Measurements from ENCODE around the gene CALN1.

Gene CALN1

GRCh38 chr7:72394016-72394415 is 18.1 kb downstream of the CALN1 start:
- DNase-seq: no peak
- Histone ChIP-seq H3K4me3 (ENCODE audit: insufficient read depth in 1 of 2, low read depth in 1 of 2, low read length in 2 of 2) (no peak overlapping the region), H3K18ac (ENCODE audit: low read depth in 1 of 2, low read length in 2 of 2) (no peak overlapping the region), H4K91ac (ENCODE audit: low read length) (no peak overlapping the region), H2AFZ (ENCODE audit: low read depth, low read length) (no peak overlapping the region), H2BK12ac (ENCODE audit: low read length in 2 of 2) (no peak overlapping the region), H3K9me3 (ENCODE audit: control insufficient read depth, low read length) (peaks cover 3% of the 10 kb centered on the region), H3K4me2 (ENCODE audit: low read length, poor library complexity, severe bottlenecking) (no peak overlapping the region), H2BK15ac (ENCODE audit: low read depth, poor library complexity, severe bottlenecking) (no peak overlapping the region), H3K27me3 (ENCODE audit: control insufficient read depth in 1 of 2, insufficient read depth in 1 of 2, low read length in 2 of 2) (no peaks in the 10 kb centered on the region), H3K36me3 (ENCODE audit: control insufficient read depth in 1 of 2, insufficient read depth in 2 of 2, low read depth in 1 of 2, low read length in 2 of 2) (no peaks in the 10 kb centered on the region), H3K27ac (ENCODE audit: low read length, poor library complexity, severe bottlenecking) (no peak overlapping the region), H2AK5ac (ENCODE audit: low read length, severe bottlenecking) (no peak overlapping the region), H4K8ac (ENCODE audit: low read length) (no peak overlapping the region), H3K4ac (ENCODE audit: low read depth in 1 of 2, low read length in 2 of 2) (no peak overlapping the region), H2BK120ac (ENCODE audit: low read depth, low read length) (no peak overlapping the region), H3K79me1 (replicated peaks; ENCODE audit: low read length, poor library complexity, severe bottlenecking) (no peaks in the 10 kb centered on the region), H3K14ac (ENCODE audit: low read length in 2 of 2) (no peak overlapping the region), H2BK5ac (ENCODE audit: low read depth, low read length, poor library complexity, severe bottlenecking) (no peak overlapping the region), H3K4me1 (ENCODE audit: control insufficient read depth, insufficient read depth, low read depth, low read length) (no peaks in the 10 kb centered on the region), H3K9ac (ENCODE audit: low read length) (no peak overlapping the region), H3K23ac (ENCODE audit: low read length in 2 of 2) (no peak overlapping the region)
- no CpG with 5 or more reads among the region's 1 CpG for WGBS

DNA sequence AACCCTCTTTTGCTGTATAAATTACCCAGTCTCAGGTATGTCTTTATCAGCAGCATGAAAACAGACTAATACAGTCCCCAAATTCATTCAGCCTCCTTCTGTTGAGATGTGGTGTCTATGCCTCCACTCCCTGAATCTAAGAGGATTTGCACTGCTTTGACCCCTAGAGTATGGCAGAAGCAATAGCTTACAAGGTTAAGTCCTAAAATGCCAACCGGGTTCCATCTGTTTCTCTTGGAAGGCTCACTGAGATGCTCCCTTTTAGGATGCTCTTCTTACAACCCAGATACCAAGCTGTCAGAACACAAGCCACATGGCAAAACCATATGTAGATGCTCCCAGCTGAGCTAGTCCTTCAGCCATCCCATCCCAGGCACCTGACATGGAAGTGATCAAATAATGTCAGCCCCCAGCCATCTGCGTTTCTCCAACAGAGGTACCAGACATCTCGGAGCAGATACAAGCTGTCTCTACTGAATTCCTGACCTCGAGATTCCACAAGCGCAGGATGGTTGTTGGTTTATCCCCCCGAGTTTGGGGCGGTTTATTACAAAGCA is 20.2 kb downstream of the CALN1 start:
- no peak overlapping the region for H3K23ac ChIP-seq (ENCODE audit: low read length in 2 of 2)
- no peak overlapping the region for H3K4me3 ChIP-seq (ENCODE audit: insufficient read depth in 1 of 2, low read depth in 1 of 2, low read length in 2 of 2)
- H4K91ac ChIP-seq (ENCODE audit: low read length): no peak overlapping the region
- 85% methylated on average over 7 of the region's 7 CpGs for WGBS
- H3K27ac ChIP-seq (ENCODE audit: low read length, poor library complexity, severe bottlenecking): no peak overlapping the region
- no peak overlapping the region for H4K8ac ChIP-seq (ENCODE audit: low read length)
- H2AFZ ChIP-seq (ENCODE audit: low read depth, low read length): no peak overlapping the region
- no peak overlapping the region for H3K4ac ChIP-seq (ENCODE audit: low read depth in 1 of 2, low read length in 2 of 2)
- H2AK5ac ChIP-seq (ENCODE audit: low read length, severe bottlenecking): no peak overlapping the region
- H2BK120ac ChIP-seq (ENCODE audit: low read depth, low read length): no peak overlapping the region
- no peak overlapping the region for H2BK5ac ChIP-seq (ENCODE audit: low read depth, low read length, poor library complexity, severe bottlenecking)
- H3K79me1 ChIP-seq (replicated peaks; ENCODE audit: low read length, poor library complexity, severe bottlenecking): no peaks in the 10 kb centered on the region
- H3K4me2 ChIP-seq (ENCODE audit: low read length, poor library complexity, severe bottlenecking): no peak overlapping the region
- H3K4me1 ChIP-seq (ENCODE audit: control insufficient read depth, insufficient read depth, low read depth, low read length): no peaks in the 10 kb centered on the region
- no peaks in the 10 kb centered on the region for H3K36me3 ChIP-seq (ENCODE audit: control insufficient read depth in 1 of 2, insufficient read depth in 2 of 2, low read depth in 1 of 2, low read length in 2 of 2)
- no peak overlapping the region for H3K14ac ChIP-seq (ENCODE audit: low read length in 2 of 2)
- DNase-seq: no peak
- H3K18ac ChIP-seq (ENCODE audit: low read depth in 1 of 2, low read length in 2 of 2): no peak overlapping the region
- no peak overlapping the region for H3K9ac ChIP-seq (ENCODE audit: low read length)
- no peak overlapping the region for H2BK15ac ChIP-seq (ENCODE audit: low read depth, poor library complexity, severe bottlenecking)
- no peaks in the 10 kb centered on the region for H3K27me3 ChIP-seq (ENCODE audit: control insufficient read depth in 1 of 2, insufficient read depth in 1 of 2, low read length in 2 of 2)
- H2BK12ac ChIP-seq (ENCODE audit: low read length in 2 of 2): no peak overlapping the region
- H3K9me3 ChIP-seq (ENCODE audit: control insufficient read depth, low read length): no peaks in the 10 kb centered on the region

- 92% methylated on average over 3 of the region's 3 CpGs for WGBS
These were observed 26.0 kb downstream of the CALN1 start for GRCh38 chr7:72386118-72386517.

GRCh38 chr7:72362246-72362645 is 49.9 kb downstream of the CALN1 start:
- no peak overlapping the region for H3K14ac ChIP-seq (ENCODE audit: low read length in 2 of 2)
- H3K4me2 ChIP-seq (ENCODE audit: low read length, poor library complexity, severe bottlenecking): no peak overlapping the region
- no peak overlapping the region for H3K4ac ChIP-seq (ENCODE audit: low read depth in 1 of 2, low read length in 2 of 2)
- no peak overlapping the region for H3K23ac ChIP-seq (ENCODE audit: low read length in 2 of 2)
- no peak overlapping the region for H2BK120ac ChIP-seq (ENCODE audit: low read depth, low read length)
- H3K9ac ChIP-seq (ENCODE audit: low read length): no peak overlapping the region
- H3K36me3 ChIP-seq (ENCODE audit: control insufficient read depth in 1 of 2, insufficient read depth in 2 of 2, low read depth in 1 of 2, low read length in 2 of 2): no peaks in the 10 kb centered on the region
- H2BK12ac ChIP-seq (ENCODE audit: low read length in 2 of 2): no peak overlapping the region
- no peaks in the 10 kb centered on the region for H3K27me3 ChIP-seq (ENCODE audit: control insufficient read depth in 1 of 2, insufficient read depth in 1 of 2, low read length in 2 of 2)
- no peak overlapping the region for H2AK5ac ChIP-seq (ENCODE audit: low read length, severe bottlenecking)
- DNase-seq: no peak
- H3K18ac ChIP-seq (ENCODE audit: low read depth in 1 of 2, low read length in 2 of 2): no peak overlapping the region
- H3K79me1 ChIP-seq (replicated peaks; ENCODE audit: low read length, poor library complexity, severe bottlenecking): no peaks in the 10 kb centered on the region
- no peak overlapping the region for H4K8ac ChIP-seq (ENCODE audit: low read length)
- H4K91ac ChIP-seq (ENCODE audit: low read length): no peak overlapping the region
- H2BK5ac ChIP-seq (ENCODE audit: low read depth, low read length, poor library complexity, severe bottlenecking): no peak overlapping the region
- no peak overlapping the region for H2BK15ac ChIP-seq (ENCODE audit: low read depth, poor library complexity, severe bottlenecking)
- no peaks in the 10 kb centered on the region for H3K9me3 ChIP-seq (ENCODE audit: control insufficient read depth, low read length)
- WGBS: 69% methylated on average over 4 of the region's 4 CpGs
- H2AFZ ChIP-seq (ENCODE audit: low read depth, low read length): no peak overlapping the region
- H3K4me1 ChIP-seq (ENCODE audit: control insufficient read depth, insufficient read depth, low read depth, low read length): no peaks in the 10 kb centered on the region
- no peak overlapping the region for H3K27ac ChIP-seq (ENCODE audit: low read length, poor library complexity, severe bottlenecking)
- H3K4me3 ChIP-seq (ENCODE audit: insufficient read depth in 1 of 2, low read depth in 1 of 2, low read length in 2 of 2): no peak overlapping the region

More at GRCh38 chr7:72386118-72386517, 26.0 kb downstream of the CALN1 start:
- H2BK5ac ChIP-seq (ENCODE audit: low read depth, low read length, poor library complexity, severe bottlenecking): no peak overlapping the region
- no peak for DNase-seq
- no peak overlapping the region for H2BK15ac ChIP-seq (ENCODE audit: low read depth, poor library complexity, severe bottlenecking)
- no peak overlapping the region for H3K18ac ChIP-seq (ENCODE audit: low read depth in 1 of 2, low read length in 2 of 2)
- H3K4me1 ChIP-seq (ENCODE audit: control insufficient read depth, insufficient read depth, low read depth, low read length): no peaks in the 10 kb centered on the region
- no peak overlapping the region for H4K8ac ChIP-seq (ENCODE audit: low read length)
- H3K4me3 ChIP-seq (ENCODE audit: insufficient read depth in 1 of 2, low read depth in 1 of 2, low read length in 2 of 2): no peak overlapping the region
- H3K27me3 ChIP-seq (ENCODE audit: control insufficient read depth in 1 of 2, insufficient read depth in 1 of 2, low read length in 2 of 2): no peaks in the 10 kb centered on the region
- no peak overlapping the region for H2AFZ ChIP-seq (ENCODE audit: low read depth, low read length)
- no peak overlapping the region for H3K27ac ChIP-seq (ENCODE audit: low read length, poor library complexity, severe bottlenecking)
- no peaks in the 10 kb centered on the region for H3K9me3 ChIP-seq (ENCODE audit: control insufficient read depth, low read length)
- H3K4me2 ChIP-seq (ENCODE audit: low read length, poor library complexity, severe bottlenecking): no peak overlapping the region
- H3K14ac ChIP-seq (ENCODE audit: low read length in 2 of 2): no peak overlapping the region
- H3K9ac ChIP-seq (ENCODE audit: low read length): no peak overlapping the region
- H2BK120ac ChIP-seq (ENCODE audit: low read depth, low read length): no peak overlapping the region
- no peaks in the 10 kb centered on the region for H3K79me1 ChIP-seq (replicated peaks; ENCODE audit: low read length, poor library complexity, severe bottlenecking)
- no peaks in the 10 kb centered on the region for H3K36me3 ChIP-seq (ENCODE audit: control insufficient read depth in 1 of 2, insufficient read depth in 2 of 2, low read depth in 1 of 2, low read length in 2 of 2)
- no peak overlapping the region for H3K4ac ChIP-seq (ENCODE audit: low read depth in 1 of 2, low read length in 2 of 2)
- no peak overlapping the region for H2AK5ac ChIP-seq (ENCODE audit: low read length, severe bottlenecking)
- H2BK12ac ChIP-seq (ENCODE audit: low read length in 2 of 2): no peak overlapping the region
- H4K91ac ChIP-seq (ENCODE audit: low read length): no peak overlapping the region
- H3K23ac ChIP-seq (ENCODE audit: low read length in 2 of 2): no peak overlapping the region
